HG02763 (cell line): ENCODE measurements around the gene LMNTD2.

Source experiments
- ATAC-seq: cut with Tn5 transposase; IDR thresholded peaks from one replicate; pipeline ENCODE4 v1.9.1; 2021; ENCODE audit warnings: mild to moderate bottlenecking, moderate library complexity; ENCODE audit not compliant: unreplicated experiment

The LMNTD2 gene

DNA sequence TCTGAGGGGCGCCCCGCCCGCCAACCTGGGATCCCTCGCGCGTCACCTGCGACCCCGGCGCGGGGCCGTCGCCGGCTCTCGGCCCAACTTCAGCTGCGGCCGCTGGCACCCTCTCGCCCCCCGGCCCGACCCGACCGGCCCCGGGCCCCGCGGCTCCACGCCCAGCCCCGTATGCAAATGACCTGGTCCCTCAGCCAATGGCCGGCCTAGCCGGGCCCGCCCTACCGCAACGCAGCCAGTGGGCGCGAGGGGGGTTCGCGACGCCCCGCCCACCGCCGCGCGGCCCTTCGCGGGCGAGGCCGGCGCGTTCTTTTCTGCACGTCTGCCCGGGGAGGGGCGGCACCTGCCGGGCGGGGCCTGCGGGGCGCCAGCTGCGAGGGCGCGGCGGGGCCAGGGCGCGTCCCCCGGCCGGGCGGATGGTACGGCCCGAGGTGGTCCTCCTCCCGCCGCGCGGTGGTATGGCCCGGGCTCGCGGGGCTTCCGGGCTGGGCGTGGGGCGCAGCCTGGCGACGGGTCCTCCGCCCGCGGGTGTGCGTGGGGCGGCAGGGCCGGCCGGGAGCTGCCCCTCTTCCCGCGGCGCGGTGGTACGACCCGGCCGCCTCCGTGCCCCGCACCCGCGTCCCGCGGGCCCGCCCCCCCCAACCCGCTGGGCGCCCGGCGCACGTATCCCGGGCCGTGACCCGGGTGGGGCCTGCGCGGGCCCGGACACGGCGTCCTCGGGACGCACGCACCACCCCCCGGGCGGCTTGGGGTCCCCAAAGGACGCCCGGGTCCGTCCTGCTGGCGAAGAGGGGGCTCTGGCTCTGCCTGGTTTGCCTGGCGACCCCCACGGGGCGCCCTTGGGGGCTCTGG is 8.0 kb upstream of the LMNTD2 start:
- ATAC-seq, result peak; percentile 86

- peak; percentile 1 for ATAC-seq
Observed at GRCh38 chr11:567629-568292, 7.2 kb upstream of the LMNTD2 start.

DNA sequence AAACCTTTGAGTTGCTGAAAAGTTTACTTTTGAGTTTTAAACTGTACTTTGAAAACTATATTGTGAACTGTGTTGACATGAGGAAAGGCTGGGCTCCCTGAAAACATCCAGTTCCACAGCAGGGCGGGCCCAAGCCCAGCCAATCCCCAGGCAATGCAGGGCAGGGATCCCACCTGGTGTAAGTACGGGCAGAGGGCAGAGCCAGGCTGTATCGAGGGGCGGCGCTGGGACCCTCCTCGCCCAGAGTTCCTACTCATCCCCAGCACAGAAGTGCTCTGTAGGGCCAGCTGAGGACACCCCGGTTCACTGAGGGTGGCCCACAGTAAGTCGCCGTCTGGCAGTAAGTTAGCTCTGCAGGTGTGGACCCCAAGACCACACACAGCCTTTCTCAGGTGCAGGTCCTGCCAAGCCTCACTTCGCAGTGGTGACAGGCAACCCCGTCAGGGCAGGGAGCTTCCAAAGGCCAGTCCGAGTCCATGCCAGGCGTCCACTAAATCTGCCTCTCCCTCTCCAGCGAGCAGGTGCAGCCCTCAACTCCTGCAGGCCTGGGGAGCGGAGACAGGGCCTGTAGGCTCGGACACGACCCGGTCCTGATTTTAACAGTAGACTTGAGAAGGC is 6.6 kb upstream of the LMNTD2 start:
- ATAC-seq, result no peak

GRCh38 chr11:565921-566509 is 5.5 kb upstream of the LMNTD2 start:
- no peak for ATAC-seq

- ATAC-seq, result no peak
Observed at GRCh38 chr11:563812-564578, 3.5 kb upstream of the LMNTD2 start.

- ATAC-seq, result no peak
Observed at GRCh38 chr11:563066-563811, 2.7 kb upstream of the LMNTD2 start.

GRCh38 chr11:562046-562645 is 1.6 kb upstream of the LMNTD2 start:
- ATAC-seq, result no peak

DNA sequence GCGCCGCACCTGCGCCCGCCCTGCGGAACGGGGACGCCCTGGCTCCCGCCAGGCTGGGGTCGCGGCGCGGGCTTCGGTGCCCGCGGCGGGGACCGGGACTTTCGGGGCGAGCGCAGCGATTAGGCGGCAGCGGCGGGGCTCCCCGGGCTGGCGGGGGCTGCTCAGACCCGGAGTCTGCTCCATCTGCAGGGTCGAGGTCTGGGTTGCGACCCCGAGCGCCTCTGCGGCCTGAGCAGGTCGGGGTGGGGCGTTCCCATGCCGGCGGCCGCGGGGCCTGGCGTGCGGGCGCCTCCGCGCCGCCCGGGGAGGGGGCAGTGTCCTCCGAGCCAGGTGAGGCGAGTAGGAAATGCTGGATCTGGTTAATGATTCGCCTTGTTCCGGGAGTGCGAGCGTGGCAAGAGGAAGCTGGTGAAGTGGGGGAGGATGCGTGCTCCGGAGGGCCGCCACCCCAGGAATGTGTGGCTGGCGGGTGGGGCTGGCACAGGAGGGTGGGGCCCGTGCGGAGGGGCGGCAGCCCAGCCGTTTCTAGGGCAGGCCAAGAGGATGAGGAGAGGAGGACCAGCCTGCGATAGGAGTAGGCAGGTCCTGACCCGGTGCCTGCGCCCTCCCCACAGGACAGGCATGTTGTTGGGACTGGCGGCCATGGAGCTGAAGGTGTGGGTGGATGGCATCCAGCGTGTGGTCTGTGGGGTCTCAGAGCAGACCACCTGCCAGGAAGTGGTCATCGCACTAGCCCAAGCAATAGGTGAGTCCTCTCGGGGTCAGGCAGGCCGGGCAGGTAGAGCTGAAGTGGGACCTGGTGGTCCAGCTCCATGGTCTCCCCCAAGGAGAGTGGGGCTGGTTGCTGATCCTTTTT is 838 bp upstream of the LMNTD2 start:
- ATAC-seq, result peak; percentile 11

DNA sequence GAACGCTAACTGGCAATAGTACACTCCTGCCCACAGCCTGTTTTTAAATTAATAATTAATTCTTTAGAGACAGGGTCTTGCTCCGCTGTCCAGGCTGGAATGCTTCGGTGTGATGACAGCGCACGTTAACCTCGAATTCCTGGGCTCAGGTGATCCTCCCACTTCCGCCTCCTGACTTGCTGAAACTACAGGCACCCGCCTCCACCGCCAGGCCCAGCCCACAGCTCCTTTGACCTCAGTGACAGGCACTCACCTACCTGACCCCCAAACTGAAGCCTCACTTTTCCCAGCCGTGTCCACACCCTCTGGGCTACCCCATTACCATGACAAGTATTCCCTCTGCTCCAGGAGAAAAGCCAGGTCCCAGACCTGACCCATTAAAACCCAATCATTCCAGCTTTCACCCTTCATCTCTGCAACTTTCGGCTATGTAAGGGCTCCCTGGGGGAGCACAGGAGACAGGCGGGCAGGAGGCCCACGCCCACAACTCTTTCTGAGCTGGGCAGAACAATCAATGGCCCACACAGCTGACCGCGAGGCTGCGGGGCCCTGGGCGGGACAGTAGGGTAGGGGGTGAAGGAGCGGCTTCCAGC is 730 bp downstream of the LMNTD2 start:
- ATAC-seq, result no peak

DNA sequence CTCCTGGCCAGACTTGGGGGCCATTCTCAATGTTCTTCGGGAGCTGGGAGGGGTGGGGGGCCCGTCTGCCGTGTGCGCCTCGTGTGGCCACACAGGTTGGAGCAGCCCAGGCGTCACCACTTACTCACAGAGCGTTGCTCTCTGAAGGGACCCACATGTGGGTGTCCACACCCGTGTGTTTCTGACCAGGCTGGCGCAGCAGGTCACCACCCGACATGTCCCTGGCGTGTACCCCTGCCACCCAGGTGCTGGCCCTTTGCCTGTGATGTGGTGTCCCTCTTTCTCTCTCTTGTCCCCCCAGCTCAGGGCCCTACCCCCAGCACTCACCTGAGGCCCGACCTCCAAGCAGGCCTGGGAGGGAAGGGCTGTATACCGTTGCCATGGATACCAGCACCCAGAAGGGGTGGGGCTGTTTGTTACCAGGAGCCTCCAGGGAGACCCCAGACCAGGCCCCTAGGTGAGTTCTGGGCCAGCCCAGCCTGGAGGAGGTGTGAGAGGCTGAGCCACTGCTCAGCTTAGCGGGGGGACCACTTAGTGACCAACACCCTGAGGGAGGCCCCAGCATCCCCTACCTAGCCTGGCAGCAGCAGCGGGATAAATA is 1.4 kb downstream of the LMNTD2 start:
- ATAC-seq, result no peak

GRCh38 chr11:558503-558902 is 2.0 kb downstream of the LMNTD2 start:
- no peak for ATAC-seq

GRCh38 chr11:557328-558132 is 3.0 kb downstream of the LMNTD2 start:
- no peak for ATAC-seq

DNA sequence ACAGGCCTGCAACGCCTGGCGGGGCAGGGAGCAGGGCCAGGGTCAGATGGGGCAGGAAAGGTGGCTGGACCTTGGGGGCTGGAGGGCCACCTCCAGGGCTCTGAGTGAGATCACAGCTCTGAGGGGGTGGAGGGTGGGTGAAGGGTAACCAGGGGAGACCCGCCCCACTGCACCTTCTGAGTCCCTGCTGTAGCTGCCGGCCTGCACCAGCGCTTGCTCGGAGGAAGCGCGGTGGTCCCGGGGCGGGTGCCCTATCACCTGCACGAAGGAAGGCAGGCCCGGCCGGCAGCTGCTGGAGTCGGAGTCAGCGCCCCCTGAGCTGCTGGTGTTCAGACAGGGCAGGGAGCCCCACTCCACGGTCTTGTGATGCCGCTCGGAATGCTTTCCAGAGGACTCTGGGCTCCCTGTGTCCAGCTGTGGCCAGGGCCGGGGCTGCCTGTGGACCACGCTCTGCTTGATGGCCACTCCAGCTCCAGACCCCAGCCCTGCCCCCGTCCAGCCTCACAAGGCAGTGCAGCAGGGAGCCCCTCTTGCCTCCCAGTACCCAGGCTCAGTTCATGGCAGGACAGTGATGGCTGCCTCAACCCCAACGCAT is 3.8 kb downstream of the LMNTD2 start:
- ATAC-seq, result no peak

GRCh38 chr11:555780-556661 is 4.5 kb downstream of the LMNTD2 start:
- no peak for ATAC-seq

DNA sequence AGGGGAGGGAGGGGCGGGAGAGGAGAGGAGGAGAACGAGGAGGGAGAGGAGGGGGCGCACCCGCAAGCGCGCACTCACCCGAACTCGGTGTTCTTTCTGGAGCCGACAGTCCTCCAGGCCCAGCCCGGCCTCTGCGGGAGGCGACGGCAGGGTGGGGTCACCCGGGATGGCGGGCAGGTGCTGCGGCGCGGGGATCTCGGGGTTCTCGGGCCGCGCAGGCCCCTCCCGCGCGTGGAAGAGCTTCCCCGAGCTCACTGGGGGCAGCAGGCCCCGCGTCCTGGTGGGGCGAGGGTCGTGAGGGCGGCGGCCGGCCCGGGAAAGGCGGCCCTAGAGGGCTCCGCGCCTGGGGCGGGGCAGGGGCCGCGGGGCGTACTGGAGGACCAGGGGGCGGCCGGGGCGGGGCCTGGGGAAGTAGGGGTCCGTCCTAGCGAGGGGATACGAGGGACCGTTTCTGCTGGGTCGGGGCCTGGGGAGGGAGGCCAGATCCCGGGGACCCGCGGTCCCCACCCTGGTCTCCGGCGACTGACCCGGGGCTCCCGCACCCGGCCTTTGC is 5.2 kb downstream of the LMNTD2 start:
- ATAC-seq, result no peak
